Right atrium auricular region (tissue), 2 donors: ENCODE measurements around the gene CASP5. TPM values are rescaled to one million over a fixed set of nuclear protein-coding genes. Genes with fewer than 3 reads are reported as not detected.

Experiments used
- DNase-seq: peaks from one replicate; pipeline ENCODE4 v3.0.0-alpha.2; 2019; ENCODE audit warnings: low spot score
- H3K27ac ChIP-seq, 2 donors: fragments of 200-600 bp; sonication (generic); 1 replicate in 1 of 2; 2 replicates in 1 of 2; pipeline ENCODE4 v1.5.1; 2016 to 2019
- H3K27me3 ChIP-seq, 2 donors: fragments of 200-600 bp; sonication (generic); one replicate each; pipeline versions ENCODE4 v1.5.1 to v1.6.0; 2017 to 2019
- H3K36me3 ChIP-seq: fragments of 200-600 bp; sonication (generic); one replicate; pipeline ENCODE4 v1.5.1; 2016
- H3K4me1 ChIP-seq, 2 donors: fragments of 200-600 bp; sonication (generic); one replicate each; pipeline versions ENCODE4 v1.5.1 to v1.6.0; 2017 to 2019
- H3K4me3 ChIP-seq, 2 donors: fragments of 200-600 bp; sonication (generic); 1 replicate in 1 of 2; 2 replicates in 1 of 2; pipeline ENCODE4 v1.5.1; 2017 to 2019; ENCODE audit warnings: mild to moderate bottlenecking in 1 of 2, moderate library complexity in 1 of 2
- H3K9me3 ChIP-seq, 2 donors: fragments of 200-600 bp; sonication (generic); one replicate each; pipeline ENCODE4 v1.5.1; 2019
- total RNA-seq, 2 donors: library from RNA; depleted of rRNA; stranded (reverse); fragments of >200 nt; gene quantifications; one replicate each; pipeline ENCODE4 v1.1.0, GENCODE V29; 2016
- TF ChIP-seq, protein P1 (sequence below), 2 donors: fragments of 200-600 bp; sonication (generic); IDR thresholded peaks; one replicate each; pipeline ENCODE4 v1.5.1; 2019; ENCODE audit warnings: antibody characterized with exemption in 2 of 2

CASP5 gene
- total RNA-seq, 2 donors from 2014 or later, result not detected

DNA sequence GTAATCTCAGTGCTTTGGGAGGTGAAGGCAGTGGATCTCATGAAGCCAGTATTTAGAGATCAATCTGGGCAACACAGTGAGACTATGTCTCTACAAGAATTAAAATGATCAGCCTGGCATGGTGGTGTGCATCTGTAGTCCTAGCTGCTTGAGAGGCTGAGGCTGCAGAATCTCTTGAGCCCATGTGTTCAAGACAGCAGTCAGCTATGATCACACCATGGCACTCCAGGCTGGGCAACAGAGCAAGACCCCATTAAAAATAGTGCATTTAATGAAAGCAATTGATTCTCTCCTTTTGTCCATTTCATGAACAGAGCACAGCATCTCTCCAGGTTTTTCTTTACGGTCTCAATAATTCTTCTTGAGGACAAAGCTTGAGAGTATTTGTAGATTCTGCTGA, 33.5 kb upstream of the CASP5 start:
- no peak for DNase-seq
- no peaks in the 10 kb centered on the region for H3K9me3 ChIP-seq
- TF ChIP-seq, protein P1, sequence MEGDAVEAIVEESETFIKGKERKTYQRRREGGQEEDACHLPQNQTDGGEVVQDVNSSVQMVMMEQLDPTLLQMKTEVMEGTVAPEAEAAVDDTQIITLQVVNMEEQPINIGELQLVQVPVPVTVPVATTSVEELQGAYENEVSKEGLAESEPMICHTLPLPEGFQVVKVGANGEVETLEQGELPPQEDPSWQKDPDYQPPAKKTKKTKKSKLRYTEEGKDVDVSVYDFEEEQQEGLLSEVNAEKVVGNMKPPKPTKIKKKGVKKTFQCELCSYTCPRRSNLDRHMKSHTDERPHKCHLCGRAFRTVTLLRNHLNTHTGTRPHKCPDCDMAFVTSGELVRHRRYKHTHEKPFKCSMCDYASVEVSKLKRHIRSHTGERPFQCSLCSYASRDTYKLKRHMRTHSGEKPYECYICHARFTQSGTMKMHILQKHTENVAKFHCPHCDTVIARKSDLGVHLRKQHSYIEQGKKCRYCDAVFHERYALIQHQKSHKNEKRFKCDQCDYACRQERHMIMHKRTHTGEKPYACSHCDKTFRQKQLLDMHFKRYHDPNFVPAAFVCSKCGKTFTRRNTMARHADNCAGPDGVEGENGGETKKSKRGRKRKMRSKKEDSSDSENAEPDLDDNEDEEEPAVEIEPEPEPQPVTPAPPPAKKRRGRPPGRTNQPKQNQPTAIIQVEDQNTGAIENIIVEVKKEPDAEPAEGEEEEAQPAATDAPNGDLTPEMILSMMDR (IDR thresholded peaks at IDR 0.05), result no peak
- no peaks in the 10 kb centered on the region for H3K4me1 ChIP-seq
- no peaks in the 10 kb centered on the region for H3K36me3 ChIP-seq
- no peak overlapping the region for H3K27ac ChIP-seq
- no peaks in the 10 kb centered on the region for H3K27me3 ChIP-seq
- no peak overlapping the region for H3K4me3 ChIP-seq

DNA sequence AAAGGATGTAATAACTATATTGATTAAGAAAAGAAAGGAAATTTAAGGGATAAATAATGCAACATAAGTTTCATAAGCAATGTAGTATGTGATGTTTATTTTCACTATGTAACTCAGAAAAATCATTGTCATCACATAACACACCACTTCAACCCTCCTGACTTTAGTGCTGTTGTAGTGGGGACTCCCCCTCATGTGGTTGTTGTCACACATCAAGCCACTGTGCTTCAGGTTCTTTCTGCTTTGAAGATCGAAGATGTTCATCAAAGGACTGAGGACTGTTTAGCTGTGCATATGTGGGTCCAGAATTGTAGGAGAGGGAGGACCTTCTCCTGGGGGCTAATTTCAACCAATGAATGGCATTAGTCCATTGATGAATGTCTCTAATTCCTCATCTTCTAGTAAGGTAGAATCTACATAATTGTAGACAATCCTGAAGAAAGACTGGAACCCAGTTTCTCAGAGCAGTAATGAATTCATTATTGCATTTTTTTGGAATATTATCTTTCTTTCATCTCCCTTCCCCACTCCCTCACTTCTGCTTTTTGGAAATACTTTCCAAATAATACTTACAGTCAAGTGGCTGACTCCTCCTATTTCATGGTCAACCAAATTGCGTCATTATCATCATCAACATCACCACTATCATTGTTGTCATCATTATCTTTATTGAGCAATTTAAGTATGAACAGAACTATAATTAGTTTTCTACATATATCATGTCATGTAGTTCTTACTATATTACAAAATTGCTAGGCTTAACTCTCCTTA, 31.9 kb upstream of the CASP5 start:
- no peaks in the 10 kb centered on the region for H3K36me3 ChIP-seq
- no peaks in the 10 kb centered on the region for H3K27me3 ChIP-seq
- TF ChIP-seq, protein P1 (IDR thresholded peaks at IDR 0.05), result no peak
- DNase-seq, result no peak
- H3K9me3 ChIP-seq, result no peaks in the 10 kb centered on the region
- no peaks in the 10 kb centered on the region for H3K4me1 ChIP-seq
- no peak overlapping the region for H3K27ac ChIP-seq
- H3K4me3 ChIP-seq, result no peak overlapping the region

DNA sequence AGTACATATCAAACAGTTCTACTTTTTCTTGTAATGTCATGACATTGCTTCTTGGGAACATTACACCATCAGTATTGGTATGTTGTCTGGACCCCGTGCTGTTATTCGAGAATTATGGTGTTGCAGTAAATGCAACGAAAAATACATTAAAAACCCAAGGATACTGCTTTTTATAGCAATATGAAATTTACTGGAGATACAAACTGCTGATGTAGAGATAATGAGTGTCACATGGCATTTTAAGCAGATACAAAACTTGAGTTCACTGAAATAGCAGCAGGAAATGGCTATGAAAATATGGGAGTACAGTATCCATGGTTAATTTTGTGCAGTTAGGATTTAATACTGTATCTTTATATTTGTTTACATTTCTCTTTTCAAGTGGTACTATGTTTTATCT, 29.5 kb upstream of the CASP5 start:
- Histone ChIP-seq H3K27me3 (no peaks in the 10 kb centered on the region), H3K4me3 (no peak overlapping the region), H3K27ac (no peak overlapping the region), H3K4me1 (no peaks in the 10 kb centered on the region), H3K36me3 (no peaks in the 10 kb centered on the region), H3K9me3 (no peaks in the 10 kb centered on the region)
- no peak for DNase-seq
- TF ChIP-seq, protein P1 (IDR thresholded peaks at IDR 0.05), result no peak

DNA sequence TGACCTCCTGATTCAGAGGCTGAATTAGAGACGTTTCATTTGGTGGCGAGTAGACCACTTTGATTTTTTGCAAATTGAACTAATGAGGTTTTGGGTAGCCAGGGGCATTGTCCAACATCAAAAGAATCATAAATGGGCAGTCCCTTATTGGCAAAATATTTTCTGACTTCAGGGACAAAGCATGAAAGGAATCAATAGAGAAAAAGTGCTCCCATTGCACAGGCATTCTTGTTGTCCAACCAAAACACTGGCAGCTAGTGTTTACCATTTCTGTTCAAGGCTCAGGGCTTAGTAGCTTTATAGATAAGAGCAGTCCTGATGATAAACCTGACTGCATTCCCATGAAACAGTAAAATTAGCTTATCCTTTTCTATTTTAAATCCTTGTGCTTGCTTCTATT, 28.6 kb upstream of the CASP5 start:
- no peak overlapping the region for H3K4me3 ChIP-seq
- no peak overlapping the region for H3K27ac ChIP-seq
- H3K36me3 ChIP-seq, result no peaks in the 10 kb centered on the region
- no peak for DNase-seq
- no peaks in the 10 kb centered on the region for H3K27me3 ChIP-seq
- H3K9me3 ChIP-seq, result no peaks in the 10 kb centered on the region
- TF ChIP-seq, protein P1 (IDR thresholded peaks at IDR 0.05), result no peak
- H3K4me1 ChIP-seq, result no peaks in the 10 kb centered on the region

DNA sequence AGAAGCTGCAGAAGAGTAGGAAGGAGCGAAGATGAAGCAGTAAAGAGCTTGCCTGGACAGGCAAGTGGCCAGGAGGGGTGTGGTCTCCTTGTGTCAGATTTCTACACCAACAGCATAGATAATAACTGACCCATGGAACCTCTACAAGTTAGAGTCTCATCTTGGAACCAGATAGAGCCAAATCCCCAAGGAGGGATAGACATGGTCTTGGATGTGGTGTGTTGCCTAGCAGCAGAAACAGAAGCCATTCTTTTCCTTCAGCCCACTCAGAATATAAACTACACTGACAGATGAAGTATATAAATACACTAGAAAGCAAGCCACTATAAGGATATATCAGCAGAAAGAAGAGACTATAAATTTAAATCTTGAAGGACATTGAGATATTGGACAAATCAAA, 26.5 kb upstream of the CASP5 start:
- H3K4me3 ChIP-seq, result no peak overlapping the region
- TF ChIP-seq, protein P1 (IDR thresholded peaks at IDR 0.05), result no peak
- no peaks in the 10 kb centered on the region for H3K9me3 ChIP-seq
- H3K27ac ChIP-seq, result no peak overlapping the region
- H3K36me3 ChIP-seq, result no peaks in the 10 kb centered on the region
- no peaks in the 10 kb centered on the region for H3K27me3 ChIP-seq
- DNase-seq, result no peak
- H3K4me1 ChIP-seq, result peaks cover 0 to 3% of the 10 kb centered on the region in 2 donors
